Measurements from ENCODE around the gene FAM107B.

Gene FAM107B

DNA sequence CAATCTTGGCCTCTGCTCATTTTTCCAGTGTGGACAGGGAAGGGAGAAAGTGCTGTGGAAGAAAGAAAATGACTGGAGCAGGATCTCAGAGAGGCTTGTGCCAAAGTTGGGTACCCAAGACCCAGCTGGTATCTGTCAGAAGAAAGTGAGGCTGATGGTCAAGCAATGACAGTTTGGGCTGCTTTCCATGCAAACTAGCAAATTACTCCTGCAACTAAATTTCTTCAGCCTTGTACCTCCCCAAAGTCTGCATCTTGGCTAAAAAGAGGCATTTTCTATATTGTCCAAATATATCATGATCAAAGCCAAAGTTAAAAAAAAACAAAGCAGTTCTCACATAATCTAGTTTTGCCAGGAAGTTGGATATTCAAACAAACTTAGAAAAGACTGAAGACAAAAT lies 235.5 kb downstream of the FAM107B start:
- no peak for DNase-seq (ENCODE audit: low read depth, low spot score)

DNA sequence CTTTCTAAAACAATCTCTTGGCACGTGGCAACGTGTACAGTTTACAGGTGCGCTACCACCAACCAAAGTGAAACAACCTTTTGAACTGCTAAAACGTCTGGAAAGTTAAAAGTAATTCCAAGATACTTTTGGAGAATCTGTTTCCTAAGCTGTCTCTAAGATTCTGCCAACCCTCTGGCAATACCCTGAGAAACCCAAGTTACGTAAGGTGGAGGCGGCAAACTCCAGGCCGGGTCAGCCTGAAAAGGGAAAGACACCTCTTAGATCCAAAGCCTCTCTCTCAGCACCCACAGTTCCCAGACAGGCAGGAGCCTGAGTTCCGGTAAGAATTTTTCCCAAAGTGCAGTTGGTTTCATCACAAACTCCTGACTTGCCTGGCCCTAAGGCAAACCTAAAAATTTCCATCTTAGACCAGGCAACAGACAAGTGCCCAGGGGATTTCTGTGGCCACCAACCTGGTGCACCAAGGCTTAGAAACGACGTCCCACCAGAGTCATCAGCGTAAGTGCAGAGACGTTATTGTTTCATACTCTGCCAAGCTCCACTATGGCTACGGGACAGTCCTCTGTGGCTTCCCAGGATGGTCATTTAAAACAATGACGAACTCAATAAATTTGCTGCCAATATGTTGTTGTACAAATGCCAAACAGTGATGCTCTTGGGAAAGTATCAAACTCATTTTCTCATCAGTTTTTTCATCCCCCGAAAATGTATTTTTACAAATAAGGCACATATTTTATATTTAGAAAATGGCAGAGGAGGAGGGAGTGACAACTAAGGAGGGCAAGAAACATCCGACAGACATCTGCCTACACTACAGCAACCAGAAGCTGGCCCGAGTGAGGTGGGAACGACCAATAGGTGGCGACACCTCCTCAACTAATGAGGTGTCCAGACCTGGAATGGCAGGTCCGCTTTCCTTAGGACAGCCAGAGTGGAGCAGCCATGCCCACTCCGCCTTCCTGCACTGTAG lies 238.2 kb downstream of the FAM107B start:
- DNase-seq (ENCODE audit: low read depth, low spot score), result peak; percentile 83

DNA sequence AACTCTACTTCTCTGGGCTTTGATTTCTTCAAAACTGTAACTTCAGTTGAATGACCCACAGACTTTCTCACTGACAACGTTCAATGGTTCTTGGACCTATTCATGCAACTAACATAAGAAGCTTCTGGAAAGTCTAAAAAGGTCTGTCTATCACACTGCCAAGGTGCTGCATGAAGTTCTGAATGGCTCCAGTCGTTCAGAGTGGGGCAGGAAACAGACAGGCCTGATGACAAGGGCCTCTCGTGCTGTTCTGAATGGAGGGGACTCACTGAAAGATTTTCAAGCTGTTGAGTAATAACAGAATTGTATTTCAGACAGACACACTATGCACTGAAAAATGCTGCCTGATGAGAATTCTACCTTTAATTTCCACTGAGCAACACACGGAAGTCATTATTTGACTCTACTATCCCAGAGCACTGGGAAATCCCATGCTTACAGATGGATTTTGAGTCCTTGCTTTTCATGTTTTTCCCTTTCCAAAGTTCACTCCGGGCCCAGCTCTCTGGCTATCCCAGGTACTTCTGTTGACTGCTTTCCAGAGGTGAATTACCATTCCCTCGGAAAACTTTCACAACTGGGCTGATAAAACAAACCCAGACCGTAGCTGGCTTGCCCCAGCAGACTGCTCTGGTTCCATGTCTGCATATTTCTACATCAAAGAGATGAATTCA lies 239.1 kb downstream of the FAM107B start:
- DNase-seq (ENCODE audit: low read depth, low spot score), result no peak

DNA sequence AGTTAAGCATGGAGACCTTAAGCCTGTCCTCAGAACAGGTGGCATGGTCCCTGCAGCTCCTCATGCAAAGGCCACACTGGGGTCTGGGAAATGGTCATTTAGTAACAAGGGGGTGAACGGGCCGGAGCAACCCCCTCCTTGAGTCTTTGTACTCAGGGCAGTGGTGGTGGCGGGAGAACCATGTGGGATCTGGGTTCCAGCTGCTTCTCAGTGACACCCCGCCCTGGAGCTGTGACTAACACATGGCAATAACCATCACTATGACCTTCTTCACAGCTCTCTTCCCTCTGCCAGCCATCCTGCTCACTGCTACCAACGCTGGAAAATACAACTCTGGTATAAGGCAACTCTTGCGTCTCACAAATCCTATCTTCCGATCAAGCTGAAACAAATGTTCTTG lies 240.5 kb downstream of the FAM107B start:
- no peak for DNase-seq (ENCODE audit: low read depth, low spot score)

DNA sequence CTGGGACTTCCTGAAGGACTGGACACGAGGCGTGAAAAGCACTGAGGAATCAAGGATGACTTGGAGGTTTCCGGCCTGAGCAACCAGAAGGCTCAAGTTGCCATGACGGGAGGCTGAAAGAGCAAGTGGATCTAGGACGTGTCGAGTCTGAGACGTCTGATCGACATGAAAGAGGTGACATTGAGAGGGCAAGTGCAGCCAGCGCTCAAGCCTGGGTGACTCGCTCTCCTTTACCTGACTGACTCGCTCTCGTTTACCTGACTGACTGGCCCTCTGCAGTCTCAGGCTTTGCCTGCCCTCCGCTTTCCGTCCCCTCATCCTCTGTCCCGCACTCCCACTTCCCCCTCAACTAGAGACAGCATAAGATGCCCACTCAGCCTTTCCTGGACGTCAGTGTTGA lies 241.4 kb downstream of the FAM107B start:
- no peak for DNase-seq (ENCODE audit: low read depth, low spot score)

DNA sequence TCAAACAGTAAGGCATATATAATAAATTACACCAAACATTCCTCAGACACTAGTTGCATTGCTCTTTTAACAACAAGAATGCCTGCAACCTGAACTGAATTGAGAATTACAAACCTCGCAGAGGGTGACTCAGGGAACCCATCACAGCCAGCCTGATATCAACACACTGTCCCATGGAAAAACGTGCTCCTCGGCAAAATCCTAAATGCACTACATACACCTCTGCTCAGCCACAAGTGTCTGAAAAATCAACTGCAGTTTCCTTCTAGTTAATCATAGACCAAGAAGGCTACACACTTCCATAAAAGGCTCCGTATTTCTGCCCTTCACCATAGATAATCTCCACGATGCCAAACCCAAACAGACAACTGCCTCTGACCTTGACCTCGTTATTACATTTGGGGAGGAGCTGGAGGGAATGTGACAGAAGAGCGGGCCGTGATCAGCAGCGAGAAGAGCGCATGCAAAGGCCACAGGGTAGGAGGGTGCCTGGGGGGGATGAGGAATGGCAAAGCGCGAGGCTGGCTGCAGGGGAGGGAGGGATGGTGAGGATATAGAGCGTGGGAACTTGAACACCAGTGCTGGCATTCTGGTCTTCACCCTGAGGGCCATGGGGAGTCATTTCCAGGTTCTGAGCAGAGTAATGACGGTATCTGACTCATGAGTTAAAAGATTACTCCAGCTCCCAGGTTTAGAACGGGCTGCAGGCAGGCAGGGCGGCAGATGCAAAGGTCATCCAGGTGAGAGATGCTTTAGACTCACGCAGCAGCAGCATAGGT lies 242.0 kb downstream of the FAM107B start:
- DNase-seq (ENCODE audit: low read depth, low spot score), result no peak

DNA sequence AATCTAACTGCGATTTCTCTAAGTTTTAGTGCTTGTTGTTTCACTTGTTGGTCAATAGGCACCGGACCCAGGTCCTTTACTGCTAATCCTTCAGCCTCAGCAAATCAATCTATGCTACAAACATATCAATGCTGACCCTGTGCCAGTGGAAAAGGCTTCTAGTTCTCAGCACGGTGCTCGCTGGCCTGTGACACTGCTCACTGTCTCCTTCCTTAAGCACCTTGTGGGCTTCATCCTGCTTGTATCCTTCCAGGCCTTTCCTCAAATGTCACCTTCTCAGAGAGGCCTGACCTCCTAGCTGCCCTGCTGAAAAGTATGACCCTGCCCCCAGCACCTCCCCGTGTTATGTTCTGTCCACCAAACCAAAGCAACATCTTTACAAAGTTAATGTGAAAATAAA lies 242.7 kb downstream of the FAM107B start:
- no peak for DNase-seq (ENCODE audit: low read depth, low spot score)

DNA sequence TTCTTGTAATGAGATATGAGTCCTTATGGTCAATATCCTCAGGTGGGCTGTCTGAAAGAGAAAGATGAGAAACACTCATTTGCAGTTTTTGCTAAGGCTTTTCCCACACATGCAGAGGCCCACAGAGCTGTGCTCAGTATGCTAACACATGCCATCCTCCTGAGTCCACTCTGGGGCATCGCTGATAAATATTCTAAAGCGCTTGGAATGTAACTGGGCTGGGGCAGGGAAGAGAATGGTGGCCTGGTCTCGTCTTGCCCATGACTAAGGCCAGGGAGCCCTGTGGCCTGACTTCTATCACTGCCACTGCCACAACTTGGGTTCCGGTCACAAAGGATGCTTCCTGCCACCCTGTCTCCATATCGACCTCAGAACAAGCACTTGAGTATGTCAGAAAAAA lies 244.2 kb downstream of the FAM107B start:
- DNase-seq (ENCODE audit: low read depth, low spot score), result no peak

DNA sequence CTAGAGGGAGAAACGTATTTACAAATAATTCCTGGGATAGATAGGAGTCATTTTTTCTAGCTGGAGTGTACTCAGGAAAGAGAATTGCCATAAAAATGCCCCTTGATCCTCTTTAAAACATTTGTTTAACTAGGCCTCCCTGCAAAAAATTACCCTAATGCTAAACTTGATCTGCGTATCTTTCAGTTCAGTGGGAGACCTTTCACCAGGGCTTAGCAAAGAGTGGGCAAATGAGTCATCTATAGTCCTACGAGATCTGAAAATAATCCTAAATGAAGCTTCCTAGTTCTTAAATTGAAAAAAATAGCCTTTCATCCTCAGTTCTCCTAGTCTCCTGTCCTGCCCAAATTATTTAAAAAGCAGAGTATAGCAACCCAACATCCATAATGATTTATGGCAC lies 245.3 kb downstream of the FAM107B start:
- no peak for DNase-seq (ENCODE audit: low read depth, low spot score)

DNA sequence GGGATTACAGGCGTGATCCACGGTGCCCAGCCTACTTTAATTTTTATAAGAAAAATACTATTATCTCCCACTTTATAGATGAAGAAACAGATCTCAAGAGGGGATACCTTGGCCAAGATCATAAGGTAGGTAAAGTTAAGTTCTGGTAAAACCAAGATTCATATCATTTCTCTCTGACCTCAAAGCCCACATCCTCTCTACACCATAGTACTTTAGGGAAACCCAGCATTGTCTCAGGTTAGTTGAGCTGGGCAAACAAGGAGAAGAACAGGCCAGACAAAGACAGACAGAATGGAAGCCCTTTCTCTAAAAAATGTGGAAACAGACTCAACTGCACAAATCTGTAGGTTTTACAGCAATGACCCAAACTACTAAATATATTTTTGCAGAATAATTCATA lies 246.2 kb downstream of the FAM107B start:
- no peak for DNase-seq (ENCODE audit: low read depth, low spot score)

DNA sequence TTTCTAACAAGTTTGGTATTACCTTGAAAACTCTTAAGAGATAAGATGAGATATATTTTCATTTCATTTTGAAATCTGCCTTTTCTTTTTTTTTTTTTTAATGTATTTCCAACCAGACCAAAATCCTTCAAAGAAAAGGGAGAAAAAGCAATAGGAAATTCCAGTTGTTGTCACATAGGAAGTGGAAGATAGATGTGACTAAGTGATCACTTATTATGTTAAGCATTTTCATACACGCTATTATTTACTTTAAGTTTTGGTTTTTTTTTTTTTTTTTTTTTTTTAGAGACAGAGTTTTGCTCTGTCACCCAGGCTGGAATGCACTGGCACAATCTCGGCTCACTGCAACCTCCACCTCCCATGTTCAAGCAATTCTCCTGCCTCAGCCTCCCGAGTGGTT lies 246.8 kb downstream of the FAM107B start:
- DNase-seq (ENCODE audit: low read depth, low spot score), result no peak

DNA sequence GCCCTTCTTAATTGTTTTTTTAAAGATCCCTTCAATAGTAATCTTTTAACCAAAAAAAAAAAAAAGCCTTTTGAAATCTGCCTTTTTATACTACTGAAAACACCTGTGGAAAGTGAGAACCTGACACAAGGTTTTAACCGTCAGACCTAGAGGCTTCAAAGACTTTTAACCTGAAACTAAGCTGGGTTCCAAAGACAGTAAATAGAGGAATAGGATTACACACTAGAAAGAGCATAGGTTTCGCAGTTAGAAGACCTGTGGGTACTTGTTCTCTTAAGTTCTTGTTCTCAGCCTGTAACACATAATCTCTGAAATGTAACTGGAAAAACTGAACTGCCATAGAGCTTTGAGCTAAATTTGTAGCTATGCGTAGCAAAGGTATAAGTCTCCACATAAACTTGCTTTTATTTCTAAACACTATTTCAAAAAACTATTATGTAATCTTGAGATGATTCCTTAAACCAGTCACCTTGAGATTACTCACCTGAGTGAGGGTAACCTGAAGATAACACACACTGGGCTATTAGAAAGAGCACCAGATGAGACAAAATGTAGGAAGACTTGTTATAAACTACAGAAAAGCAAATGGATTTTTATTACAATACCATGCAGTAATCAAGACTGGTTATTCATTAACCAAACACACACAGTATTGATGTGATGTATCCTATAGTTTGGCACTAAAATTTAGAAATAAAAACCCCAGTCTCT lies 247.4 kb downstream of the FAM107B start:
- no peak for DNase-seq (ENCODE audit: low read depth, low spot score)

DNA sequence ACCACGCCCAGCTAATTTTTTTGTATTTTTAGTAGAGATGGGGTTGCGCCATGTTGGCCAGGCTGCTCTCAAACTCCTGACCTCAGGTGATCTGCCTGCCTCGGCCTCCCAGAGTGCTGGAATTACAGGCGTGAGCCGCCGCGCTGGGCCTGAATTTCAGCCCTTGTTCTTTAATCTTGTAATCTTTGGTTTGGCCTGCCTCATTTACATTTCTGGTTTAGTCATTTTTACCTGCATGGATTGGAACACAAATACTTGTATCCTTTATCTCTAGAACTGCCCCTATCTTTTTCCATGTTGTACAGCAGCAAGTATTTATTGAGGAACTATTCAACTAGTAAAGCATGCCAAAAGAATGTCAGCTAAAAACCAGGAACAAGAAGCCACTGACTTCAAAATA lies 248.4 kb downstream of the FAM107B start:
- no peak for DNase-seq (ENCODE audit: low read depth, low spot score)

DNA sequence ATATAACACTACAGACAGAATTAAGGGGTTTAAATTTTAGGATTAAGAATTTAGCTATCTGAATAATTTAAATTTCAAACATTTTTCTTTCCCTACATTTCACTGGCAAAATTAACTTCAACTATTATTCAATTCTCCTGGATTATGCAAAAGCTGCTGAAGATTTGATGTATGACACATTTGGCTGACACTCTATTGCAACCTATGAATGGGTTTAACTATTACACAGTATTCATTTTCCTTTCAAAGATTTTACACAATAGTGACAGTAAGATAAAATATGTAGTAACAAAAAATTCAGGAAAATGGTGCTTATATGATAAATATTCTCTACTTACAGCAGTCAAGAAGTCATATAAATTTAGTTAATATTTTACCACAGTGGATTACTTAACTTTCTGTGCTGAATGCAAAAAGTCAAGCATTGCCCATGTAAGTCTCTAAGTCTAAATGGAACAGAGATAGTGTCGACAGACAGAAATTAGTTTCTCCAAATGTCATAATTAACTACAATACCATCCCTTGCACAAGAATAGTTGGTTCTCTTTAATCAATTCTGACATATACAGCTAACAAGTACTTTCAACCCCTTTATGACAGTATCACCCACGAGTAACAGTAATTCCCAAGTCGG lies 249.9 kb downstream of the FAM107B start:
- DNase-seq (ENCODE audit: low read depth, low spot score), result no peak

DNA sequence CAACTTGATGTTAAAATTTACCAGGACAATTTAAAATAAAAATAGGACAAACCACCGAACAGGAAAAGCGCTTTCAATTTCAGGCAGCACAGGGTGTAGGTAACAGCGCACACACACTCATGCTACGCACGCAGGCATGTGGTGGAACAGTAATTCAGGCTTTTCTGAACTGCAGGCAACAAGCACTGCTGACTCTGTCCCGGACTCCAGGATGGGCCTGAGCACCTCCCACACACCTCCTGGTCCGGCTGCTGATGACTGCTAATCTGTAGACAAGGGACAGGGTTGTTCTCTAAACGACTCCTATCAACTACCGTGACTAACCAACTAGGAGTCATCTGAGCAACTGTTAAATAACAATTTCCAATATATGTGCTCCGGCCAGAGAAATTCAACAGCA lies 251.4 kb downstream of the FAM107B start:
- DNase-seq (ENCODE audit: low read depth, low spot score), result no peak

DNA sequence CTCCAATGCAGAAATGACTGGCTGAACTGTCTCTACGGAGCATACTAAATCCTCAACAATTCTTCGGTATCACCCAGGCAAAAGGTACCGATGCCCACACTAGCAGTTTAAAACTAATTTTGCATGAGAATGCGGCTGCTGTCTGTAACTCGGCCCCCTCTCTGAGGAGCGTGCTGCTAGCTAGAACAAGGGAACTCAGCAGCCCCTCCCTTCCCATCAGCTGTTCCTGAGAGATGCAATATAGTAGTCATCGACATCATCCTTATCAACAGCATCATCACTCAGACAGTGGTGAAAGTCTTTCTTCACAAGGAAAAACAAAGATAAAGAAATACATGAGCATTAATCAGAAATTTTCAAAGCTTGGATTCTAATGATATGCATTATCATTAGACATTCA lies 254.9 kb downstream of the FAM107B start:
- DNase-seq (ENCODE audit: low read depth, low spot score), result no peak

DNA sequence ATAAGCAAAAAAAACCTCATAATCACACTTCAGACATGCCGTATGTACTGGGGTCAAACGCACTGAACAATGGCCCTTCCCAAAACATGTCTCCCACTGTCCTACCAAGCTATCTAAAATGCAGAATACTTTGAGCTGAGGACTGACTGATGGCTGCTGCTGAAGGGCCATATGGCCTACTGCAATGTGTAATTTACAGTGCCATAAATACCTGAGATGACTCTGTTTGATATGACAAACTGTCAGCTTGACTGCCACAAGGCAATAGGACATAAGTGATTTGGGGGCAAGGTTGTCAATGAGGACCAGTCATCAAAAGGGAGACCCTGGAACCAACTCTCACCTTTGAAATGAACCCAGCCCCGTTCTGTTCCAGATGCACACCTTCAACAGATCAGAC lies 256.5 kb downstream of the FAM107B start:
- DNase-seq (ENCODE audit: low read depth, low spot score), result no peak

DNA sequence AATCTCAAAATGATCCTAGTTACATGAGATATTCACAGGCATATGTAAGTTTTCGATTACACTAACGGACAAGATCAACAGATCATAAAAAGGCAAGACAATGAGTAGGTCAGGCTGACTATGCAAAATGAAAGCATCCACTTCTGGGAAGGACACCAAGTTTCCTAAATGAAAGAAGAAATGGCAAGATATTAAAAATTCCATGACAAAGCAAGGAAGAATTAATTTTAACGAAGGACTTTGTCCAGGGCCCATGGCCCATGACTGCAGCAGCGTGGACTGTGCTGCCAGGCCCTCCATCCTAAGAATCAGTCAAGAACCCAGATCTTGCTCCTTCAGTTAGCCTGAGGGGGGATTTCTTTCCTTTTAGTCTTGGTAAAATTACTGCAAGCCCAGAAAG lies 261.6 kb downstream of the FAM107B start:
- no peak for DNase-seq (ENCODE audit: low read depth, low spot score)

DNA sequence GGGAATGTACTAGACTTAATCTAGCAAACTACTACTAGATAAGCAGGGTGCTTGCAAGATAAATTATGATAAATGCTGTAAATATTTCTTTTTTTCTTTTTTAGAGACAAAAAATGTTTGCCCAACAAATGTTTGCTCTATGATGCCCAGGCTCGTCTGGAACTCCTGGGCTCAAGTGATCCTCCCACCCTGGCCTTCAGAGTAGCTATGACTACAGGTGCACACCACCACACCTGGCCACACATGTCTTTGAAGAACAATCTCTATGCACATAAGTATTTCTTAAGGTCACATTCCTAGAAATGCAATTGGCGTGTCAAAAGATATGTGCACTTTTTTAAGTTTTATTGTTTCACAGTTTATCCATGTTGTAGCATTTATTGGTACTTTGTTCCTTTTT lies 264.4 kb downstream of the FAM107B start:
- DNase-seq (ENCODE audit: low read depth, low spot score), result no peak

DNA sequence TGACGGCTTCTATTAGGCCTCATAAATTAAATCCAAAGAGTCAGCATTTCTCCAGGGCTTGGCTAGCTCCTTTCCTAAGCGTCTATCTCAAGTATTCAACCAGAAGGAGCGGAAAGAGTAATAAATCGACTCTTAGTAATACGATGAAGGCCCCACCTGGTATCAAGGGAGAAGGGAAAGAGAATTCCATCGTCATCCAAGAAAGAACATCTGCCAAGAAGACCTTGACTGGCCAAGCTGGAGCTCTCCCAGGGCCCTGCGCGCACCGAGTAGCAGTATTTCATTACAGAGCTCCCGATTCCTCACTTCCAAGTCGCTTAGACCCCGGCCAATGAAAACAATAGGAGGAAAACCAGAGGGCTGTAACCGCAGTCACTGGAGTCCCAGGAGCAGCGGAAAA lies 266.0 kb downstream of the FAM107B start:
- DNase-seq (ENCODE audit: low read depth, low spot score), result no peak

DNA sequence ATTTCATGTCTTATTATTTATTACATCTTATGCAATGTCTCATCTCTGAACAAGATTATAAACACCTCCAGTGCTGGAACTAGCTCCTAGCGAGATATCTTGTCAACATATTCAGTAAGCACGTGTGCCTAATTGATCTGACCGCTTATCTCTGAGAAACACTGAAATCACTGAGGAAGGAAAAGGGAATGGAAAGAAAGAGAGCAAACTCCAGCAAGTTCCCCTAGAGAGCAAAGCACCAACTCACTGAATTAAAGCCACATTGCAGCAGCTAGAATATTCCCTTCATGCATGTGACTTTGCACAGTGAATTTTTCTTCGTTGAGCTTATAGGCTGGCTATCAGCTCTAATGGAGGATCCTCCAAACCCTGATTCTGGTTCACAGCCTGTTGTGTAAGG lies 266.9 kb downstream of the FAM107B start:
- no peak for DNase-seq (ENCODE audit: low read depth, low spot score)
